ENCODE measurements around the gene KANSL1. TPM values are rescaled to one million over a fixed set of nuclear protein-coding genes. Genes with fewer than 3 reads are reported as not detected.
A peak's percentile ranks its signal among the peaks of the same experiment; 100 is the strongest.

The KANSL1 gene
- total RNA-seq, 1 donor from 2014 or later = 136 TPM

GRCh38 chr17:46072998-46073397 lies 120.2 kb downstream of the KANSL1 start:
- peaks cover 42% of the 10 kb centered on the region for H3F3A ChIP-seq (ENCODE audit: low read depth)
- H3K27me3 ChIP-seq = no peaks in the 10 kb centered on the region
- peaks cover 68% of the 10 kb centered on the region for H4K20me1 ChIP-seq (ENCODE audit: low read depth)
- H3K4me1 ChIP-seq = peaks cover 30% of the 10 kb centered on the region
- no peak overlapping the region for H3K9ac ChIP-seq
- Mint-ChIP-seq H3K9me3 (peaks cover 8% of the 10 kb centered on the region), H3K4me3 (no peak overlapping the region), H3K36me3 (peaks cover 23% of the 10 kb centered on the region), H3K27me3 (ENCODE audit: insufficient read depth, low read depth) (no peaks in the 10 kb centered on the region), H3K4me1 (peaks cover 32% of the 10 kb centered on the region), H3K27ac (no peak overlapping the region)
- H3K27ac ChIP-seq = peak overlapping the region; percentile 86
- no peak overlapping the region for H3K4me3 ChIP-seq
- no peak overlapping the region for H2AFZ ChIP-seq (replicated peaks)
- H3K4me2 ChIP-seq = peak overlapping the region; percentile 60
- no peak for DNase-seq (ENCODE audit: low spot score)
- TF ChIP-seq EZH2phosphoT487 (IDR thresholded peaks at IDR 0.05) (no peak), EZH2 (IDR thresholded peaks at IDR 0.05) (no peak)
- TF ChIP-seq, protein P1, sequence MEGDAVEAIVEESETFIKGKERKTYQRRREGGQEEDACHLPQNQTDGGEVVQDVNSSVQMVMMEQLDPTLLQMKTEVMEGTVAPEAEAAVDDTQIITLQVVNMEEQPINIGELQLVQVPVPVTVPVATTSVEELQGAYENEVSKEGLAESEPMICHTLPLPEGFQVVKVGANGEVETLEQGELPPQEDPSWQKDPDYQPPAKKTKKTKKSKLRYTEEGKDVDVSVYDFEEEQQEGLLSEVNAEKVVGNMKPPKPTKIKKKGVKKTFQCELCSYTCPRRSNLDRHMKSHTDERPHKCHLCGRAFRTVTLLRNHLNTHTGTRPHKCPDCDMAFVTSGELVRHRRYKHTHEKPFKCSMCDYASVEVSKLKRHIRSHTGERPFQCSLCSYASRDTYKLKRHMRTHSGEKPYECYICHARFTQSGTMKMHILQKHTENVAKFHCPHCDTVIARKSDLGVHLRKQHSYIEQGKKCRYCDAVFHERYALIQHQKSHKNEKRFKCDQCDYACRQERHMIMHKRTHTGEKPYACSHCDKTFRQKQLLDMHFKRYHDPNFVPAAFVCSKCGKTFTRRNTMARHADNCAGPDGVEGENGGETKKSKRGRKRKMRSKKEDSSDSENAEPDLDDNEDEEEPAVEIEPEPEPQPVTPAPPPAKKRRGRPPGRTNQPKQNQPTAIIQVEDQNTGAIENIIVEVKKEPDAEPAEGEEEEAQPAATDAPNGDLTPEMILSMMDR (IDR thresholded peaks at IDR 0.05) = no peak
- peaks cover 99% of the 10 kb centered on the region for H3K79me2 ChIP-seq (ENCODE audit: low read depth)
- H3K9me3 ChIP-seq (ENCODE audit: low read depth) = no peaks in the 10 kb centered on the region
- H3K36me3 ChIP-seq = peaks cover 4% of the 10 kb centered on the region

DNA sequence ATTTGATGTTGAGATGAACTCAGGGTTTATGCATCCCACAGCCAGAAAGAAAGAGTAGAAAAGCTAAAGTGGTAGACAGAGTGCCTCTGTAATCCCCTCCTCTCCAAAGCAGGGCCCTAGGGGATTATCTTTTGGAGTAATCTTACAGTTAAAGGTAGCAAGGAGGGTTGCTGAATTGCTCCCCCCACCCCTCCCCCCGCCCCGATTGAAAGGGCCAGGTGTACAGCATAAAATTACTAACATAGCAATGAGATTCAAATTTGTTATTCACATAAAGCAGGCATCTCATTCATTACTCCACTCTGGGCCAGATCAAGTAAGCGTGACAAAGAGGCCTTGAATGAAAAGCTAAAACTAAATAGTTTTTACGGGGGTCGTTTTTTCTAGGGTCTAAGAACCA lies 121.4 kb downstream of the KANSL1 start:
- Mint-ChIP-seq H3K27ac (no peak overlapping the region), H3K9me3 (peaks cover 3% of the 10 kb centered on the region), H3K4me1 (peaks cover 28% of the 10 kb centered on the region), H3K27me3 (ENCODE audit: insufficient read depth, low read depth) (no peaks in the 10 kb centered on the region), H3K36me3 (peaks cover 28% of the 10 kb centered on the region), H3K4me3 (no peak overlapping the region)
- peaks cover 6% of the 10 kb centered on the region for H3K36me3 ChIP-seq
- H3K27ac ChIP-seq = peak overlapping the region; percentile 86
- no peaks in the 10 kb centered on the region for H3K9me3 ChIP-seq (ENCODE audit: low read depth)
- H3K4me1 ChIP-seq = peaks cover 30% of the 10 kb centered on the region
- peaks cover 98% of the 10 kb centered on the region for H3K79me2 ChIP-seq (ENCODE audit: low read depth)
- peak overlapping the region; percentile 12 for H3K4me3 ChIP-seq
- peaks cover 76% of the 10 kb centered on the region for H4K20me1 ChIP-seq (ENCODE audit: low read depth)
- no peak overlapping the region for H3K9ac ChIP-seq
- no peaks in the 10 kb centered on the region for H3K27me3 ChIP-seq
- peaks cover 32% of the 10 kb centered on the region for H3F3A ChIP-seq (ENCODE audit: low read depth)
- TF ChIP-seq EZH2 (IDR thresholded peaks at IDR 0.05) (no peak), EZH2phosphoT487 (IDR thresholded peaks at IDR 0.05) (no peak)
- TF ChIP-seq, protein P1 (IDR thresholded peaks at IDR 0.05) = no peak
- peak overlapping the region; percentile 60 for H3K4me2 ChIP-seq
- DNase-seq (ENCODE audit: low spot score) = peak; percentile 54
- H2AFZ ChIP-seq (replicated peaks) = no peak overlapping the region

DNA sequence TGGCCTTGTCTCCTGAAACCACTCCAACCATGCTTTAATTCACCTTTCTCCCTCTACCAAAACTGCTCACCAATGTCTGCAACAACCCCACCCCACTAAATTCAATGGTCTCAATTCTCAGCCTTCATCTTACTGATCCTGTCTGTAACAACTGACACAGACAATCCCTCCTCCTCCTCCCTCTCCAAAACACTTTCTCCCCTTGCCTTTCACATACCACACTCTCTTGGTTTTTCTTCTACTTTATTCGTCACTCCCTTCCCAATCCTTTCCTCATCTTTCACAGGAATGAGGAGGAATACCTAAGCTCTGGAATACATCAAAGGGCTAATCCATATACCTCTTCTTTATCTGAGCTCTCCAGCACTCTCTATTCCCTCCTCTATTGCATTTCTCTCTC lies 128.8 kb downstream of the KANSL1 start:
- no peak overlapping the region for H3K4me3 Mint-ChIP-seq
- no peaks in the 10 kb centered on the region for H3F3A ChIP-seq (ENCODE audit: low read depth)
- no peak for DNase-seq (ENCODE audit: low spot score)
- no peaks in the 10 kb centered on the region for H3K27me3 ChIP-seq
- no peaks in the 10 kb centered on the region for H3K4me1 ChIP-seq
- H3K4me2 ChIP-seq = no peak overlapping the region
- no peak overlapping the region for H3K27ac Mint-ChIP-seq
- no peak overlapping the region for H3K27ac ChIP-seq
- no peaks in the 10 kb centered on the region for H3K9me3 Mint-ChIP-seq
- H2AFZ ChIP-seq (replicated peaks) = no peak overlapping the region
- peaks cover 44% of the 10 kb centered on the region for H4K20me1 ChIP-seq (ENCODE audit: low read depth)
- no peaks in the 10 kb centered on the region for H3K27me3 Mint-ChIP-seq (ENCODE audit: insufficient read depth, low read depth)
- no peaks in the 10 kb centered on the region for H3K9me3 ChIP-seq (ENCODE audit: low read depth)
- TF ChIP-seq EZH2 (IDR thresholded peaks at IDR 0.05) (no peak), EZH2phosphoT487 (IDR thresholded peaks at IDR 0.05) (no peak)
- TF ChIP-seq, protein P1 (IDR thresholded peaks at IDR 0.05) = no peak
- no peak overlapping the region for H3K4me3 ChIP-seq
- H3K9ac ChIP-seq = no peak overlapping the region
- peaks cover 11% of the 10 kb centered on the region for H3K36me3 ChIP-seq
- peaks cover 63% of the 10 kb centered on the region for H3K79me2 ChIP-seq (ENCODE audit: low read depth)
- peaks cover 43% of the 10 kb centered on the region for H3K36me3 Mint-ChIP-seq
- no peaks in the 10 kb centered on the region for H3K4me1 Mint-ChIP-seq
